ENCODE results near the gene LRRC74A. TPM values are rescaled to one million over a fixed set of nuclear protein-coding genes. Genes with fewer than 3 reads are reported as not detected.

The LRRC74A gene
- total and polyA plus RNA-seq, 2 experiments from 2014 or later, result not detected

- Histone ChIP-seq H3K9me2 (replicated peaks; ENCODE audit: insufficient read depth) (no peaks in the 10 kb centered on the region), H4K20me1 (ENCODE audit: insufficient read depth, poor library complexity, severe bottlenecking) (no peaks in the 10 kb centered on the region), H3K4me2 (no peak overlapping the region), H3K36me3 (replicated peaks; ENCODE audit: insufficient read depth, low read depth) (no peaks in the 10 kb centered on the region), H3K4me3 (no peak overlapping the region), H3K4me1 (ENCODE audit: insufficient read depth) (no peaks in the 10 kb centered on the region), H3K27me3 (peaks cover 3% of the 10 kb centered on the region), H3K9me3 (ENCODE audit: low read depth) (no peaks in the 10 kb centered on the region), H3K27ac (no peak overlapping the region), H3K79me2 (no peaks in the 10 kb centered on the region), H2AFZ (no peak overlapping the region)
- no peak for TF ChIP-seq EZH2 (IDR thresholded peaks at IDR 0.05; ENCODE audit: borderline replicate concordance)
- no peak for TF ChIP-seq EZH2phosphoT487 (IDR thresholded peaks at IDR 0.05; ENCODE audit: low read depth, severe bottlenecking, unreplicated experiment)
- no peak for TF ChIP-seq CTCF (IDR thresholded peaks at IDR 0.05; ENCODE audit: poor library complexity)
- DNase-seq (ENCODE audit: low spot score), result no peak
- WGBS (ENCODE audit: low lambda C conversion rate, missing lambda C conversion rate), result 90% methylated on average over 6 of the region's 6 CpGs
These were observed 22.7 kb downstream of the LRRC74A start for GRCh38 chr14:76848879-76849278.

GRCh38 chr14:76855066-76855465 lies 28.9 kb downstream of the LRRC74A start:
- no peak overlapping the region for H2AFZ ChIP-seq
- no peaks in the 10 kb centered on the region for H3K4me1 ChIP-seq (ENCODE audit: insufficient read depth)
- no peaks in the 10 kb centered on the region for H3K79me2 ChIP-seq
- no peak overlapping the region for H3K4me3 ChIP-seq
- no peaks in the 10 kb centered on the region for H3K27me3 ChIP-seq
- H3K4me2 ChIP-seq, result no peak overlapping the region
- WGBS (ENCODE audit: low lambda C conversion rate, missing lambda C conversion rate), result 92% methylated on average over 2 of the region's 2 CpGs
- H3K36me3 ChIP-seq (replicated peaks; ENCODE audit: insufficient read depth, low read depth), result no peaks in the 10 kb centered on the region
- H3K27ac ChIP-seq, result no peak overlapping the region
- H3K9me3 ChIP-seq (ENCODE audit: low read depth), result no peaks in the 10 kb centered on the region
- no peaks in the 10 kb centered on the region for H4K20me1 ChIP-seq (ENCODE audit: insufficient read depth, poor library complexity, severe bottlenecking)
- DNase-seq (ENCODE audit: low spot score), result no peak
- TF ChIP-seq EZH2 (IDR thresholded peaks at IDR 0.05; ENCODE audit: borderline replicate concordance), result no peak
- no peaks in the 10 kb centered on the region for H3K9me2 ChIP-seq (replicated peaks; ENCODE audit: insufficient read depth)

GRCh38 chr14:76856769-76857168 lies 30.6 kb downstream of the LRRC74A start:
- H2AFZ ChIP-seq, result no peak overlapping the region
- no peaks in the 10 kb centered on the region for H3K79me2 ChIP-seq
- H3K4me3 ChIP-seq, result no peak overlapping the region
- no peak overlapping the region for H3K4me2 ChIP-seq
- no peak overlapping the region for H3K27ac ChIP-seq
- H3K9me3 ChIP-seq (ENCODE audit: low read depth), result no peaks in the 10 kb centered on the region
- H3K36me3 ChIP-seq (replicated peaks; ENCODE audit: insufficient read depth, low read depth), result no peaks in the 10 kb centered on the region
- TF ChIP-seq EZH2phosphoT487 (IDR thresholded peaks at IDR 0.05; ENCODE audit: low read depth, severe bottlenecking, unreplicated experiment) (no peak), EZH2 (IDR thresholded peaks at IDR 0.05; ENCODE audit: borderline replicate concordance) (no peak), CTCF (IDR thresholded peaks at IDR 0.05; ENCODE audit: poor library complexity) (no peak)
- WGBS (ENCODE audit: low lambda C conversion rate, missing lambda C conversion rate), result 77% methylated on average over 1 of the region's 1 CpG
- H3K9me2 ChIP-seq (replicated peaks; ENCODE audit: insufficient read depth), result no peaks in the 10 kb centered on the region
- no peaks in the 10 kb centered on the region for H3K4me1 ChIP-seq (ENCODE audit: insufficient read depth)
- no peaks in the 10 kb centered on the region for H4K20me1 ChIP-seq (ENCODE audit: insufficient read depth, poor library complexity, severe bottlenecking)
- H3K27me3 ChIP-seq, result no peaks in the 10 kb centered on the region
- no peak for DNase-seq (ENCODE audit: low spot score)

- H3K36me3 ChIP-seq (replicated peaks; ENCODE audit: insufficient read depth, low read depth), result no peaks in the 10 kb centered on the region
- H3K4me1 ChIP-seq (ENCODE audit: insufficient read depth), result no peaks in the 10 kb centered on the region
- WGBS (ENCODE audit: low lambda C conversion rate, missing lambda C conversion rate), result 62% methylated on average over 10 of the region's 10 CpGs
- no peaks in the 10 kb centered on the region for H3K9me2 ChIP-seq (replicated peaks; ENCODE audit: insufficient read depth)
- no peak for DNase-seq (ENCODE audit: low spot score)
- no peak overlapping the region for H3K4me2 ChIP-seq
- no peaks in the 10 kb centered on the region for H3K9me3 ChIP-seq (ENCODE audit: low read depth)
- no peaks in the 10 kb centered on the region for H4K20me1 ChIP-seq (ENCODE audit: insufficient read depth, poor library complexity, severe bottlenecking)
- no peaks in the 10 kb centered on the region for H3K27me3 ChIP-seq
- no peak overlapping the region for H3K27ac ChIP-seq
- no peak overlapping the region for H3K4me3 ChIP-seq
- no peak overlapping the region for H2AFZ ChIP-seq
- H3K79me2 ChIP-seq, result no peaks in the 10 kb centered on the region
- TF ChIP-seq EZH2 (IDR thresholded peaks at IDR 0.05; ENCODE audit: borderline replicate concordance) (no peak), EZH2phosphoT487 (IDR thresholded peaks at IDR 0.05; ENCODE audit: low read depth, severe bottlenecking, unreplicated experiment) (no peak), CTCF (IDR thresholded peaks at IDR 0.05; ENCODE audit: poor library complexity) (no peak)
These were observed 35.5 kb downstream of the LRRC74A start for GRCh38 chr14:76861574-76862255.
